B cell (primary cell): ENCODE measurements around the gene MIR17HG.

ENCODE experiments used
- CTCF ChIP-seq: fragments of 200-600 bp; IDR thresholded peaks from one replicate; pipeline ENCODE4 v1.8.0; 2022; ENCODE audit warnings: antibody characterized with exemption, mild to moderate bottlenecking
- EZH2 ChIP-seq: IDR thresholded peaks from 2 replicates; pipeline ENCODE4 v1.6.1; 2012; ENCODE audit warnings: borderline replicate concordance, low read depth, mild to moderate bottlenecking, moderate library complexity, low read length; ENCODE audit not compliant: insufficient read depth, poor library complexity, severe bottlenecking

GRCh38 chr13:91314888-91315287 lies 32.6 kb upstream of the MIR17HG start:
- TF ChIP-seq CTCF (no peak), EZH2 (no peak)
